HepG2 (cell line): Measurements from ENCODE around the gene RPLP1. TPM values are rescaled to one million over a fixed set of nuclear protein-coding genes. Genes with fewer than 3 reads are reported as not detected.
"Not testable (repeated sequence)": the region's sequence is repeated elsewhere in the genome, so short reads cannot be mapped to it uniquely, and the experiment has no call there.

Source experiments
- ATAC-seq: fragments of 200-7000 bp; cut with Tn5 transposase; 3 replicates; pipeline ENCODE4 v1.9.1; 2020; ENCODE audit warnings: mild to moderate bottlenecking, moderate library complexity
- BruUV-seq: library from RNA; stranded (reverse); fragments of 400-500 nt; replicated peaks from 2 replicates; lab custom pipeline; 2021; lab: Mats Ljungman, UMichigan
- CTCF ChIA-PET: fragments of 300-600 bp; formaldehyde crosslinking; extraction: SDS; loops from one replicate; lab custom pipeline; 2021; ENCODE audit warnings: low total read pairs, inconsistent platforms, low intra/inter-chr PET ratio; lab: Yijun Ruan, JAX
- POLR2A ChIA-PET: fragments of 350-600 bp; sonication (Branson Sonifier 250); formaldehyde crosslinking; loops from one replicate; lab custom pipeline; 2020; ENCODE audit warnings: antibody characterized with exemption, inconsistent platforms; lab: Yijun Ruan, JAX
- DNase-seq: peaks from one replicate; pipeline ENCODE4 v3.0.0-alpha.2; 2015; ENCODE audit warnings: low spot score
- FAIRE-seq: peaks from 3 replicates; lab custom pipeline; 2011; peaks lifted over from hg19 to GRCh38; lab: Jason Lieb, UNC
- H2AFZ ChIP-seq: one replicate; pipeline ENCODE4 v1.6.1; 2011; ENCODE audit warnings: low read length, inconsistent platforms
- H3K27ac ChIP-seq: fragments of 300-600 bp; 3 replicates; pipeline ENCODE4 v1.8.0; 2011; ENCODE audit warnings: mixed run types, mild to moderate bottlenecking, mixed read lengths, low read length, inconsistent platforms; ENCODE audit not compliant: insufficient read depth; ENCODE audit errors: extremely low read length
- H3K27me3 ChIP-seq, 2 experiments: fragments of 200-600 bp in 1 of 2; 2 replicates in 1 of 2; 3 replicates in 1 of 2; pipeline versions ENCODE4 v1.6.0 to v1.8.0; 2011; ENCODE audit warnings: low read length in 2 of 2, mild to moderate bottlenecking in 2 of 2, moderate library complexity in 2 of 2, inconsistent platforms in 1 of 2; ENCODE audit not compliant: insufficient read depth in 2 of 2, control insufficient read depth in 1 of 2
- H3K36me3 ChIP-seq, 2 experiments: fragments of 200-600 bp in 1 of 2; replicated peaks in 1 of 2; 2 replicates in 1 of 2; 3 replicates in 1 of 2; pipeline versions ENCODE4 v1.5.1 to v1.8.0; 2011; ENCODE audit warnings: low read length in 2 of 2, inconsistent platforms in 1 of 2; ENCODE audit not compliant: insufficient read depth in 2 of 2, control insufficient read depth in 1 of 2
- H3K4me1 ChIP-seq: 2 replicates; pipeline ENCODE4 v1.5.1; 2012; ENCODE audit warnings: low read length, inconsistent platforms; ENCODE audit not compliant: insufficient read depth
- H3K4me2 ChIP-seq: 2 replicates; pipeline ENCODE4 v1.6.0; 2011; ENCODE audit warnings: low read depth, low read length, inconsistent platforms
- H3K4me3 ChIP-seq, 3 experiments: fragments of 200-600 bp in 1 of 3; sonication (generic), shearing (Covaris generic) in 1 of 3; replicated peaks in 1 of 3; 2 replicates each; pipeline ENCODE4 v1.5.1; 2011 to 2016; ENCODE audit warnings: low read length in 3 of 3, inconsistent platforms in 2 of 3, low read depth in 2 of 3, mild to moderate bottlenecking in 2 of 3, control low read depth in 1 of 3, mixed read lengths in 1 of 3; ENCODE audit not compliant: insufficient read depth in 1 of 3
- H3K79me2 ChIP-seq: one replicate; pipeline ENCODE4 v1.6.1; 2011; ENCODE audit warnings: low read length, inconsistent platforms; ENCODE audit not compliant: insufficient read depth
- H3K9ac ChIP-seq: 2 replicates; pipeline ENCODE4 v1.6.0; 2011; ENCODE audit warnings: mild to moderate bottlenecking, low read depth, low read length, inconsistent platforms; ENCODE audit not compliant: insufficient read depth
- H3K9me3 ChIP-seq: 2 replicates; pipeline ENCODE4 v1.5.1; 2012; ENCODE audit warnings: mild to moderate bottlenecking, low read length
- H4K20me1 ChIP-seq: 2 replicates; pipeline ENCODE4 v1.6.0; 2011; ENCODE audit warnings: inconsistent platforms, mild to moderate bottlenecking, low read length, moderate library complexity; ENCODE audit not compliant: insufficient read depth
- CC2D1A ChIP-seq: sonication (generic); formaldehyde crosslinking; IDR thresholded peaks from 2 replicates; pipeline ENCODE4 v1.8.1; 2023; ENCODE audit warnings: mild to moderate bottlenecking, missing genetic modification reagents
- IRX3 ChIP-seq: sonication (generic); formaldehyde crosslinking; IDR thresholded peaks from 2 replicates; pipeline ENCODE4 v1.8.1; 2023; ENCODE audit warnings: mild to moderate bottlenecking, low read depth, missing genetic modification reagents, borderline replicate concordance
- NFE2L1 ChIP-seq: sonication (generic); formaldehyde crosslinking; IDR thresholded peaks from 2 replicates; pipeline ENCODE4 v1.4.0; 2020; ENCODE audit warnings: missing genetic modification reagents, mild to moderate bottlenecking, borderline replicate concordance
- NR2F6 ChIP-seq, 2 experiments: IDR thresholded peaks; 2 replicates each; pipeline ENCODE4 v1.6.1; 2016; ENCODE audit warnings: antibody characterized with exemption in 1 of 2, mild to moderate bottlenecking in 1 of 2
- RFX1 ChIP-seq: fragments of 450-650 bp; IDR thresholded peaks from 2 replicates; pipeline ENCODE4 v1.6.1; 2017
- SRSF9 ChIP-seq: fragments of 200-400 bp; formaldehyde crosslinking; IDR thresholded peaks from 2 replicates; pipeline ENCODE4 v1.6.1; 2018; ENCODE audit warnings: borderline replicate concordance, mild to moderate bottlenecking, low read depth, low read length; ENCODE audit not compliant: insufficient read depth, poor library complexity, severe bottlenecking
- ZNF451 ChIP-seq: sonication (generic); formaldehyde crosslinking; IDR thresholded peaks from 2 replicates; pipeline ENCODE4 v1.5.0; 2020; ENCODE audit warnings: mild to moderate bottlenecking, missing genetic modification reagents
- ZNF510 ChIP-seq: sonication (generic); formaldehyde crosslinking; IDR thresholded peaks from 2 replicates; pipeline ENCODE4 v1.4.0; 2020; ENCODE audit warnings: low read depth, mild to moderate bottlenecking, missing genetic modification reagents
- ZNF773 ChIP-seq: sonication (generic); formaldehyde crosslinking; IDR thresholded peaks from 2 replicates; pipeline ENCODE4 v1.4.0; 2020; ENCODE audit warnings: missing genetic modification reagents, borderline replicate concordance
- ZNF841 ChIP-seq: sonication (generic); formaldehyde crosslinking; IDR thresholded peaks from 2 replicates; pipeline ENCODE4 v1.8.1; 2023; ENCODE audit warnings: missing genetic modification reagents, borderline replicate concordance
- ZSCAN20 ChIP-seq: sonication (generic); formaldehyde crosslinking; IDR thresholded peaks from 2 replicates; pipeline ENCODE4 v1.4.0; 2020; ENCODE audit warnings: missing genetic modification reagents, mild to moderate bottlenecking, borderline replicate concordance
- WGBS: methylation state at CpG from one replicate; pipeline ENCODE4 v1.1.6; 2017; ENCODE audit warnings: low lambda C conversion rate; 5-methylcytosine and 5-hydroxymethylcytosine counted together
- in situ Hi-C: cut with HindIII; loops from 2 replicates; pipeline ENCODE4 v1.10.0; 2017; ENCODE audit warnings: low pct_unique_long_range_greater_than_20kb; ENCODE audit not compliant: extremely low pct_ligation_motif_present
- intact Hi-C: fragments of 100-400 bp; cut with micrococcal nuclease; formaldehyde crosslinking; loops from one replicate; pipeline ENCODE4 v1.10.0; 2022; ENCODE audit not compliant: unreplicated experiment
- polyA plus RNA-seq, 8 experiments: library from polyadenylated mRNA; depleted of rRNA in 3 of 8; stranded (reverse) in 7 of 8; unstranded in 1 of 8; fragments of >200 nt; fragmentation: Illumina TruSeq in 4 of 8; extraction: Trizol in 4 of 8; gene quantifications; 2 replicates each; pipeline versions ENCODE4 v1.2.1 to v1.2.3, GENCODE V29; 2011 to 2016; ENCODE audit warnings: low read depth in 4 of 8, missing spikeins in 1 of 8, mixed read lengths in 1 of 8; ENCODE audit not compliant: insufficient read depth in 1 of 8
- total RNA-seq, 5 experiments: library from RNA; depleted of rRNA; stranded (reverse); fragments of >200 nt; fragmentation: Illumina TruSeq; extraction: Trizol; gene quantifications; 2 replicates each; pipeline ENCODE4 v1.2.3, GENCODE V29; 2016; ENCODE audit warnings: low read depth in 1 of 5
- TF ChIP-seq, protein P1 (sequence below): sonication (generic); formaldehyde crosslinking; IDR thresholded peaks from 2 replicates; pipeline ENCODE4 v1.4.0; 2020; ENCODE audit warnings: missing genetic modification reagents
- TF ChIP-seq, protein P2 (sequence below): sonication (generic); formaldehyde crosslinking; IDR thresholded peaks from 2 replicates; pipeline ENCODE4 v1.4.0; 2020; ENCODE audit warnings: missing genetic modification reagents

Gene RPLP1
- total and polyA plus RNA-seq, 2 of the 13 experiments (the other 11 are each of a cell fraction or from before 2014, with no cell fraction given), result 817 to 929 TPM

DNA sequence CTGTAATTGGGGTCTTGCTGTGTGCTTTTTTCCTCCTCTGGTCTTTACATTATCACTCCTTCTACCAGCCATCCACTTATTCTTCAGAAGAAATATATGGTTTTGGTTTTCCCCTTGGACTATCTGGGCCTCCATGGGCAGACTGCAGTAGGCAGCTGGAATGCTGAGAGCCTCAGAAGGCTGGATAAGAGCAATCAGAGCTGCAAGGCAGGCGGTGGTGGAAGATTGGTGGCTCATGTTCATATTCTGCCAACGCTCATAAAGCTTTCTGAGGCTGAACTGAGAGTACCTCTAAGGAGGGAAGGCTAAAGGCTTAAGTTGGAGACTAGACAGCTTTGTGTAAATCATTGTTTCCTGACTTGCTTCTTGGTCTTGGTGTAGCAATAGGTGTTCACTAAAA is 5.7 kb upstream of the RPLP1 start:
- H3K4me2 ChIP-seq, result no peak overlapping the region
- H3K36me3 ChIP-seq, result peaks cover 3 to 36% of the 10 kb centered on the region in 2 experiments; a peak in 4 of 5 replicates
- intact Hi-C loops, result no loop called here
- H3K9ac ChIP-seq, result no peak overlapping the region
- no peaks in the 10 kb centered on the region for H3K9me3 ChIP-seq
- ChIA-PET CTCF (no interaction called here), POLR2A (no interaction called here)
- H3K79me2 ChIP-seq, result no peaks in the 10 kb centered on the region
- no TSS peak for BruUV-seq
- no peak for FAIRE-seq
- TF ChIP-seq ZNF773 (CRISPR knock-in tag) (no peak), ZNF510 (CRISPR knock-in tag) (no peak), IRX3 (CRISPR knock-in tag) (no peak), RFX1 (no peak), ZNF451 (no peak), NR2F6 (IDR thresholded peaks at IDR 0.05) (no peak), NR2F6 (CRISPR knock-in tag; IDR thresholded peaks at IDR 0.05) (no peak), ZSCAN20 (CRISPR knock-in tag) (no peak), ZNF841 (CRISPR knock-in tag) (no peak), NFE2L1 (CRISPR knock-in tag) (no peak), SRSF9 (no peak), CC2D1A (CRISPR knock-in tag) (no peak)
- TF ChIP-seq, protein P1, sequence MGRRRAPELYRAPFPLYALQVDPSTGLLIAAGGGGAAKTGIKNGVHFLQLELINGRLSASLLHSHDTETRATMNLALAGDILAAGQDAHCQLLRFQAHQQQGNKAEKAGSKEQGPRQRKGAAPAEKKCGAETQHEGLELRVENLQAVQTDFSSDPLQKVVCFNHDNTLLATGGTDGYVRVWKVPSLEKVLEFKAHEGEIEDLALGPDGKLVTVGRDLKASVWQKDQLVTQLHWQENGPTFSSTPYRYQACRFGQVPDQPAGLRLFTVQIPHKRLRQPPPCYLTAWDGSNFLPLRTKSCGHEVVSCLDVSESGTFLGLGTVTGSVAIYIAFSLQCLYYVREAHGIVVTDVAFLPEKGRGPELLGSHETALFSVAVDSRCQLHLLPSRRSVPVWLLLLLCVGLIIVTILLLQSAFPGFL, result no peak
- TF ChIP-seq, protein P2, sequence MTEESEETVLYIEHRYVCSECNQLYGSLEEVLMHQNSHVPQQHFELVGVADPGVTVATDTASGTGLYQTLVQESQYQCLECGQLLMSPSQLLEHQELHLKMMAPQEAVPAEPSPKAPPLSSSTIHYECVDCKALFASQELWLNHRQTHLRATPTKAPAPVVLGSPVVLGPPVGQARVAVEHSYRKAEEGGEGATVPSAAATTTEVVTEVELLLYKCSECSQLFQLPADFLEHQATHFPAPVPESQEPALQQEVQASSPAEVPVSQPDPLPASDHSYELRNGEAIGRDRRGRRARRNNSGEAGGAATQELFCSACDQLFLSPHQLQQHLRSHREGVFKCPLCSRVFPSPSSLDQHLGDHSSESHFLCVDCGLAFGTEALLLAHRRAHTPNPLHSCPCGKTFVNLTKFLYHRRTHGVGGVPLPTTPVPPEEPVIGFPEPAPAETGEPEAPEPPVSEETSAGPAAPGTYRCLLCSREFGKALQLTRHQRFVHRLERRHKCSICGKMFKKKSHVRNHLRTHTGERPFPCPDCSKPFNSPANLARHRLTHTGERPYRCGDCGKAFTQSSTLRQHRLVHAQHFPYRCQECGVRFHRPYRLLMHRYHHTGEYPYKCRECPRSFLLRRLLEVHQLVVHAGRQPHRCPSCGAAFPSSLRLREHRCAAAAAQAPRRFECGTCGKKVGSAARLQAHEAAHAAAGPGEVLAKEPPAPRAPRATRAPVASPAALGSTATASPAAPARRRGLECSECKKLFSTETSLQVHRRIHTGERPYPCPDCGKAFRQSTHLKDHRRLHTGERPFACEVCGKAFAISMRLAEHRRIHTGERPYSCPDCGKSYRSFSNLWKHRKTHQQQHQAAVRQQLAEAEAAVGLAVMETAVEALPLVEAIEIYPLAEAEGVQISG (CRISPR knock-in tag), result no peak
- TF ChIP-seq, all 625 proteins: peak for 0
- 100% methylated on average over 2 of the region's 2 CpGs for WGBS
- ATAC-seq (no peak), DNase-seq (no peak)
- in situ Hi-C loops, result no loop called here
- no peaks in the 10 kb centered on the region for H4K20me1 ChIP-seq
- H3K4me3 ChIP-seq, result no peak overlapping the region
- no peak overlapping the region for H3K27ac ChIP-seq
- peaks cover 4% of the 10 kb centered on the region; the same call in 1 of the 2 replicates for H3K4me1 ChIP-seq
- no peak overlapping the region for H2AFZ ChIP-seq
- H3K27me3 ChIP-seq, result no peaks in the 10 kb centered on the region; a peak in 1 of 5 replicates

DNA sequence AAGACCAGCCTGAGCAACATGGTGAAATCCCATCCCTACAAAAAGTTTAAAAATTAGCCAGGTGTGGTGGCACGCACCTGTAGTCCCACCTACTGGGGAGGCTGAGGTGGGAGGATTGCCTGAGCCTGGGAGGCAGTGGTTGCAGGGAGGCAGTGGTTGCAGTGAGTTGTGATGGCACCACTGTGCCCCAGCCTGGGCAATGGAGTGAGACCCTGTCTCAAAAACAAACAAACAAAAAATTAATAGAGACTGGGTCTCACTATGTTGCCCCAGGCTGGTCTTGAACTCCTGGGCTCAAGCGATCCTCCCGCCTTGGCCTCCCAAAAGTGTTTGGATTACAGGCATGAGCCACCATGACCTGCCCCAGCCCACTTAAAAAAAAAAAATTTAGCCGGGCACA is 2.4 kb upstream of the RPLP1 start:
- POLR2A ChIA-PET, H3K4me2 ChIP-seq, H2AFZ ChIP-seq, H3K4me3 ChIP-seq, FAIRE-seq, H3K27ac ChIP-seq, DNase-seq, ATAC-seq, H3K27me3 ChIP-seq, H3K9me3 ChIP-seq, CTCF ChIA-PET, H3K9ac ChIP-seq, BruUV-seq: not testable (repeated sequence)
- peaks cover 25% of the 10 kb centered on the region for H4K20me1 ChIP-seq
- peaks cover 16% of the 10 kb centered on the region for H3K4me1 ChIP-seq
- WGBS, result 100% methylated on average over 2 of the region's 4 CpGs
- intact Hi-C loops (loop anchor here (5.0 kb wide), 1 partner anchor 33 kb away; no protein-coding TSS in a partner anchor), in situ Hi-C loops (loop anchor here (25.0 kb wide), 2 partner anchors 637 to 638 kb away; partner anchors contain the start of genes ANP32A and TLE3)
- peaks cover 3 to 25% of the 10 kb centered on the region in 2 experiments; a peak in 4 of 5 replicates for H3K36me3 ChIP-seq
- H3K79me2 ChIP-seq, result peaks cover 26% of the 10 kb centered on the region
